Peyer's patch (tissue), 4 donors: ENCODE results near the gene LRRN3. TPM values are rescaled to one million over a fixed set of nuclear protein-coding genes. Genes with fewer than 3 reads are reported as not detected.

Source experiments
- DNase-seq, 3 donors: peaks; one replicate each; pipeline ENCODE4 v3.0.0-alpha.2; 2017 to 2019
- H3K27ac ChIP-seq, 4 donors: fragments of 200-600 bp; sonication (generic); one replicate each; pipeline ENCODE4 v1.5.1; 2016 to 2019
- H3K27me3 ChIP-seq, 2 donors: fragments of 200-600 bp; sonication (generic); one replicate each; pipeline ENCODE4 v1.5.1; 2019
- H3K36me3 ChIP-seq, 3 donors: fragments of 200-600 bp; sonication (generic); one replicate each; pipeline ENCODE4 v1.5.1; 2016 to 2019
- H3K4me1 ChIP-seq, 4 donors: fragments of 200-600 bp; sonication (generic); one replicate each; pipeline ENCODE4 v1.5.1; 2016 to 2019
- H3K4me3 ChIP-seq, 4 donors: fragments of 200-600 bp; sonication (generic); 1 replicate in 3 of 4; 2 replicates in 1 of 4; pipeline ENCODE4 v1.5.1; 2016 to 2019; ENCODE audit warnings: mild to moderate bottlenecking in 1 of 4
- H3K9me3 ChIP-seq, 4 donors: fragments of 200-600 bp; sonication (generic); one replicate each; pipeline ENCODE4 v1.5.1; 2016 to 2019; ENCODE audit warnings: mild to moderate bottlenecking in 1 of 4
- POLR2A ChIP-seq, 2 donors: fragments of 450-650 bp; IDR thresholded peaks; one replicate each; pipeline ENCODE4 v1.5.1; 2017; ENCODE audit warnings: antibody characterized with exemption in 2 of 2, mild to moderate bottlenecking in 2 of 2, moderate library complexity in 2 of 2
- total RNA-seq, 4 donors: library from RNA; depleted of rRNA; stranded (reverse); fragments of >200 nt; gene quantifications; one replicate each; pipeline ENCODE4 v1.1.0, GENCODE V29; 2016
- TF ChIP-seq, protein P1 (sequence below), 6 experiments: fragments of 450-650 bp in 4 of 6; fragments of 200-600 bp in 2 of 6; sonication (generic) in 1 of 6; IDR thresholded peaks; one replicate each; pipeline ENCODE4 v1.5.1; 2017 to 2019; ENCODE audit warnings: antibody characterized with exemption in 6 of 6, mild to moderate bottlenecking in 3 of 6, moderate library complexity in 1 of 6

LRRN3 gene
- total RNA-seq, 4 donors from 2014 or later = 0.40 to 0.53 TPM; not detected in 2

- Histone ChIP-seq H3K27me3 (no peaks in the 10 kb centered on the region), H3K36me3 (no peaks in the 10 kb centered on the region), H3K9me3 (no peaks in the 10 kb centered on the region), H3K4me1 (no peaks in the 10 kb centered on the region), H3K27ac (no peak overlapping the region), H3K4me3 (no peak overlapping the region)
- no peak for TF ChIP-seq POLR2A (IDR thresholded peaks at IDR 0.05)
- TF ChIP-seq, protein P1, sequence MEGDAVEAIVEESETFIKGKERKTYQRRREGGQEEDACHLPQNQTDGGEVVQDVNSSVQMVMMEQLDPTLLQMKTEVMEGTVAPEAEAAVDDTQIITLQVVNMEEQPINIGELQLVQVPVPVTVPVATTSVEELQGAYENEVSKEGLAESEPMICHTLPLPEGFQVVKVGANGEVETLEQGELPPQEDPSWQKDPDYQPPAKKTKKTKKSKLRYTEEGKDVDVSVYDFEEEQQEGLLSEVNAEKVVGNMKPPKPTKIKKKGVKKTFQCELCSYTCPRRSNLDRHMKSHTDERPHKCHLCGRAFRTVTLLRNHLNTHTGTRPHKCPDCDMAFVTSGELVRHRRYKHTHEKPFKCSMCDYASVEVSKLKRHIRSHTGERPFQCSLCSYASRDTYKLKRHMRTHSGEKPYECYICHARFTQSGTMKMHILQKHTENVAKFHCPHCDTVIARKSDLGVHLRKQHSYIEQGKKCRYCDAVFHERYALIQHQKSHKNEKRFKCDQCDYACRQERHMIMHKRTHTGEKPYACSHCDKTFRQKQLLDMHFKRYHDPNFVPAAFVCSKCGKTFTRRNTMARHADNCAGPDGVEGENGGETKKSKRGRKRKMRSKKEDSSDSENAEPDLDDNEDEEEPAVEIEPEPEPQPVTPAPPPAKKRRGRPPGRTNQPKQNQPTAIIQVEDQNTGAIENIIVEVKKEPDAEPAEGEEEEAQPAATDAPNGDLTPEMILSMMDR (IDR thresholded peaks at IDR 0.05) = no peak
- DNase-seq = no peak
Observed at GRCh38 chr7:111162692-111163091, 71.8 kb downstream of the LRRN3 start.

DNA sequence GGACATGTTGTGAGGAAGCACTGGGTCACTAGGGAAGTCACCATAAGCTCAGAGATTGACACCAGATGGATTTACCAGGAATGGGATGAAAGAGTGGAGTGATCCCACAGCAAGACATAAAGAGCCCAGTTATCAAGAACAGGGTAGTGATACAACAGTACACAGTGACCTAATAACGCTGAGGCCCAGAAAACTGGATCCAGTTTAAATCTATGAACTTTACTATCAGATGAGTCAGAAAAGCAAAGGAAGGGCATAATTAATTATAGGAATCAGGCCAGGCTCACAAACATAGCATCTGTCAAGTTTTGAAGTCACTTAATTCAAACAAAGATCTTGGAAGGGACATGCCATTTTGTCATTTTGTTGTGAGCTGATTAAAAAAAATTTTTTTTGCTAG lies 73.5 kb downstream of the LRRN3 start:
- DNase-seq = no peak
- Histone ChIP-seq H3K9me3 (no peaks in the 10 kb centered on the region), H3K4me1 (no peaks in the 10 kb centered on the region), H3K36me3 (no peaks in the 10 kb centered on the region), H3K27ac (no peak overlapping the region), H3K27me3 (no peaks in the 10 kb centered on the region), H3K4me3 (no peak overlapping the region)
- TF ChIP-seq, protein P1 (IDR thresholded peaks at IDR 0.05) = no peak
- TF ChIP-seq POLR2A (IDR thresholded peaks at IDR 0.05) = no peak

GRCh38 chr7:111168182-111168581 lies 77.3 kb downstream of the LRRN3 start:
- H3K4me1 ChIP-seq = no peaks in the 10 kb centered on the region
- no peaks in the 10 kb centered on the region for H3K27me3 ChIP-seq
- H3K36me3 ChIP-seq = no peaks in the 10 kb centered on the region
- H3K9me3 ChIP-seq = no peaks in the 10 kb centered on the region
- DNase-seq = no peak
- TF ChIP-seq, protein P1 (IDR thresholded peaks at IDR 0.05) = no peak
- TF ChIP-seq POLR2A (IDR thresholded peaks at IDR 0.05) = no peak
- H3K27ac ChIP-seq = no peak overlapping the region
- no peak overlapping the region for H3K4me3 ChIP-seq

DNA sequence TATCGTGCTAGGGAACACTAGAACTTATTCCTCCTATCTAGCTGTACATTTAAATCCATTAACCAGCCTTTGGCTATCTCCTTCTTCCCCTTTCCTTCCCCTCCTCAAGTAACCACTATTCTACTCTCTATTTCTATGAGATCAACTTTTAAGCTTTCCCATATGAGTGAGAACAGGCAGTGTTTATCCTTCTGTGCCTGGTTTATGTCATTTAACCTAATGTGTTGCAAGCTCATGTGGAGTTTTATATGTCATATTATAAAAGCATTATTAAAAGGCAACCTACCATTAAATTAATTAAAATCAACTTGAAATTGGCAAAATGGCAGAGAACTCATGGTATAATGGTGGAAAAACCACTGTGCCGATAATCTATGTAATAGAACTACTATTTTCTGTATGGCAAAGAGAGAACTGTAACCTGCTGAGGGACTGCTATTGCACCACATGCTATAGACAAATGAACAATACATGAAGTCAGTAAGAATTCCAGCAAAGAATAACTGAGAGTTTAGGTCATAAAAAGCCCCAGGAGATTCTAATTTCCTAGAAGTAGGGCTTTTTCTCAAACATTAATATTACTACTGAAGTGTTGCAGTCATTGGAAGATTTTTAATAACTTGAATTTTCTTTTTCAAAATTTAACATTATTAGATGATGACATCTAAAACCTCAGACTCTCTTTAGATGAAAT lies 81.8 kb downstream of the LRRN3 start:
- H3K27me3 ChIP-seq = no peaks in the 10 kb centered on the region
- H3K4me1 ChIP-seq = no peaks in the 10 kb centered on the region
- no peaks in the 10 kb centered on the region for H3K9me3 ChIP-seq
- H3K27ac ChIP-seq = no peak overlapping the region
- DNase-seq = no peak
- H3K36me3 ChIP-seq = no peaks in the 10 kb centered on the region
- TF ChIP-seq POLR2A (IDR thresholded peaks at IDR 0.05) = no peak
- TF ChIP-seq, protein P1 (IDR thresholded peaks at IDR 0.05) = no peak
- no peak overlapping the region for H3K4me3 ChIP-seq

GRCh38 chr7:111173528-111173927 lies 82.6 kb downstream of the LRRN3 start:
- Histone ChIP-seq H3K4me1 (no peaks in the 10 kb centered on the region), H3K27ac (no peak overlapping the region), H3K36me3 (no peaks in the 10 kb centered on the region), H3K4me3 (no peak overlapping the region), H3K9me3 (no peaks in the 10 kb centered on the region), H3K27me3 (no peaks in the 10 kb centered on the region)
- no peak for TF ChIP-seq POLR2A (IDR thresholded peaks at IDR 0.05)
- TF ChIP-seq, protein P1 (IDR thresholded peaks at IDR 0.05) = no peak
- no peak for DNase-seq
